WTC11 (cell line): ENCODE measurements around the gene RNF103. TPM values are rescaled to one million over a fixed set of nuclear protein-coding genes. Genes with fewer than 3 reads are reported as not detected.

Source experiments
- ATAC-seq: fragments of 200-7000 bp; cut with Tn5 transposase; 2 replicates; pipeline ENCODE4 v1.10.0; 2021; ENCODE audit warnings: mild to moderate bottlenecking, moderate library complexity
- CTCF ChIA-PET: fragments of 300-600 bp; sonication (Branson Sonifier 250); formaldehyde crosslinking; loops from one replicate; lab custom pipeline; 2021; ENCODE audit warnings: antibody characterized with exemption; lab: Charles Lee
- POLR2A ChIA-PET: fragments of 350-600 bp; sonication (Branson Sonifier 250); formaldehyde crosslinking; loops from one replicate; lab custom pipeline; 2021; ENCODE audit warnings: antibody characterized with exemption; lab: Charles Lee
- DNase-seq: peaks from one replicate; pipeline ENCODE4 v3.0.0; 2021; ENCODE audit warnings: low spot score
- H3K27ac Mint-ChIP-seq: 2 replicates; pipeline ENCODE4 v1.8.0; 2021; ENCODE audit warnings: mixed read lengths
- H3K27me3 Mint-ChIP-seq: 2 replicates; pipeline ENCODE4 v1.8.0; 2021; ENCODE audit warnings: low read depth, mild to moderate bottlenecking, moderate library complexity, mixed read lengths
- H3K36me3 Mint-ChIP-seq: 2 replicates; pipeline ENCODE4 v1.8.0; 2021; ENCODE audit warnings: mixed read lengths
- H3K4me1 Mint-ChIP-seq: 2 replicates; pipeline ENCODE4 v1.8.0; 2022; ENCODE audit warnings: mixed read lengths
- H3K4me3 Mint-ChIP-seq: 2 replicates; pipeline ENCODE4 v1.8.0; 2021; ENCODE audit warnings: mild to moderate bottlenecking, moderate library complexity, mixed read lengths
- H3K9me3 Mint-ChIP-seq: 2 replicates; pipeline ENCODE4 v1.8.0; 2021; ENCODE audit warnings: mixed read lengths
- CREM ChIP-seq: sonication (generic); formaldehyde crosslinking; IDR thresholded peaks from 2 replicates; pipeline ENCODE4 v1.8.1; 2022; ENCODE audit warnings: mild to moderate bottlenecking, missing genetic modification reagents, moderate library complexity
- FOXK1 ChIP-seq: sonication (generic); formaldehyde crosslinking; IDR thresholded peaks from 2 replicates; pipeline ENCODE4 v1.8.0; 2022; ENCODE audit warnings: mild to moderate bottlenecking, moderate library complexity, missing genetic modification reagents
- FOXP4 ChIP-seq: sonication (generic); formaldehyde crosslinking; IDR thresholded peaks from 2 replicates; pipeline ENCODE4 v1.8.0; 2022; ENCODE audit warnings: mild to moderate bottlenecking, missing genetic modification reagents
- GTF2I ChIP-seq: fragments of 250-450 bp; sonication (Bioruptor Pico); conservative IDR thresholded peaks from 2 replicates; pipeline ENCODE4 v1.4.0; 2021; ENCODE audit warnings: mild to moderate bottlenecking
- HMGA2 ChIP-seq: fragments of 250-450 bp; sonication (Bioruptor Pico); IDR thresholded peaks from 2 replicates; pipeline ENCODE4 v1.4.0; 2021; ENCODE audit warnings: mild to moderate bottlenecking, moderate library complexity
- NFATC4 ChIP-seq: fragments of 250-450 bp; sonication (Bioruptor Pico); IDR thresholded peaks from 2 replicates; pipeline ENCODE4 v1.9.0; 2021; ENCODE audit warnings: mild to moderate bottlenecking
- NR3C1 ChIP-seq: sonication (generic); formaldehyde crosslinking; conservative IDR thresholded peaks from 2 replicates; pipeline ENCODE4 v1.8.1; 2023; ENCODE audit warnings: low read depth, mild to moderate bottlenecking, missing genetic modification reagents
- RELA ChIP-seq: sonication (generic); formaldehyde crosslinking; IDR thresholded peaks from 2 replicates; pipeline ENCODE4 v1.8.1; 2022; ENCODE audit warnings: missing genetic modification reagents, mild to moderate bottlenecking, borderline replicate concordance
- RORB ChIP-seq: fragments of 250-450 bp; sonication (Bioruptor Pico); IDR thresholded peaks from 2 replicates; pipeline ENCODE4 v1.9.0; 2021; ENCODE audit warnings: mild to moderate bottlenecking
- SMAD4 ChIP-seq: sonication (generic); formaldehyde crosslinking; IDR thresholded peaks from 2 replicates; pipeline ENCODE4 v1.8.0; 2022; ENCODE audit warnings: mild to moderate bottlenecking, missing genetic modification reagents
- SP1 ChIP-seq: sonication (generic); formaldehyde crosslinking; conservative IDR thresholded peaks from 2 replicates; pipeline ENCODE4 v1.8.1; 2022; ENCODE audit warnings: missing genetic modification reagents
- ZNF138 ChIP-seq: sonication (generic); formaldehyde crosslinking; conservative IDR thresholded peaks from 2 replicates; pipeline ENCODE4 v1.8.1; 2022; ENCODE audit warnings: mild to moderate bottlenecking, moderate library complexity, missing genetic modification reagents
- total RNA-seq: library from RNA; stranded (reverse); gene quantifications from 3 replicates; pipeline ENCODE4 v1.2.3, GENCODE V29; 2021
- TF ChIP-seq, protein P1 (sequence below): sonication (generic); formaldehyde crosslinking; IDR thresholded peaks from 2 replicates; pipeline ENCODE4 v1.8.0; 2022; ENCODE audit warnings: missing genetic modification reagents
- TF ChIP-seq, protein P2 (sequence below): sonication (generic); formaldehyde crosslinking; IDR thresholded peaks from 2 replicates; pipeline ENCODE4 v1.8.0; 2022; ENCODE audit warnings: mild to moderate bottlenecking, missing genetic modification reagents
- TF ChIP-seq, protein P3 (sequence below): sonication (generic); formaldehyde crosslinking; conservative IDR thresholded peaks from 2 replicates; pipeline ENCODE4 v1.8.1; 2023; ENCODE audit warnings: mild to moderate bottlenecking, low read depth, missing genetic modification reagents, moderate library complexity

Gene RNF103
- total RNA-seq, 1 experiment from 2014 or later = 6.8 TPM

GRCh38 chr2:86621280-86621943, 2.3 kb downstream of the RNF103 start (continued):
- TF ChIP-seq, protein P1, sequence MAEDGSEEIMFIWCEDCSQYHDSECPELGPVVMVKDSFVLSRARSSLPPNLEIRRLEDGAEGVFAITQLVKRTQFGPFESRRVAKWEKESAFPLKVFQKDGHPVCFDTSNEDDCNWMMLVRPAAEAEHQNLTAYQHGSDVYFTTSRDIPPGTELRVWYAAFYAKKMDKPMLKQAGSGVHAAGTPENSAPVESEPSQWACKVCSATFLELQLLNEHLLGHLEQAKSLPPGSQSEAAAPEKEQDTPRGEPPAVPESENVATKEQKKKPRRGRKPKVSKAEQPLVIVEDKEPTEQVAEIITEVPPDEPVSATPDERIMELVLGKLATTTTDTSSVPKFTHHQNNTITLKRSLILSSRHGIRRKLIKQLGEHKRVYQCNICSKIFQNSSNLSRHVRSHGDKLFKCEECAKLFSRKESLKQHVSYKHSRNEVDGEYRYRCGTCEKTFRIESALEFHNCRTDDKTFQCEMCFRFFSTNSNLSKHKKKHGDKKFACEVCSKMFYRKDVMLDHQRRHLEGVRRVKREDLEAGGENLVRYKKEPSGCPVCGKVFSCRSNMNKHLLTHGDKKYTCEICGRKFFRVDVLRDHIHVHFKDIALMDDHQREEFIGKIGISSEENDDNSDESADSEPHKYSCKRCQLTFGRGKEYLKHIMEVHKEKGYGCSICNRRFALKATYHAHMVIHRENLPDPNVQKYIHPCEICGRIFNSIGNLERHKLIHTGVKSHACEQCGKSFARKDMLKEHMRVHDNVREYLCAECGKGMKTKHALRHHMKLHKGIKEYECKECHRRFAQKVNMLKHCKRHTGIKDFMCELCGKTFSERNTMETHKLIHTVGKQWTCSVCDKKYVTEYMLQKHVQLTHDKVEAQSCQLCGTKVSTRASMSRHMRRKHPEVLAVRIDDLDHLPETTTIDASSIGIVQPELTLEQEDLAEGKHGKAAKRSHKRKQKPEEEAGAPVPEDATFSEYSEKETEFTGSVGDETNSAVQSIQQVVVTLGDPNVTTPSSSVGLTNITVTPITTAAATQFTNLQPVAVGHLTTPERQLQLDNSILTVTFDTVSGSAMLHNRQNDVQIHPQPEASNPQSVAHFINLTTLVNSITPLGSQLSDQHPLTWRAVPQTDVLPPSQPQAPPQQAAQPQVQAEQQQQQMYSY = no peak
- no peak for TF ChIP-seq SP1 (CRISPR knock-in tag)
- TF ChIP-seq FOXP4 = no peak

GRCh38 chr2:86617738-86618137, 5.9 kb downstream of the RNF103 start:
- ChIA-PET POLR2A (no interaction called here), CTCF (no interaction called here)
- H3K27me3 Mint-ChIP-seq = peaks cover 8% of the 10 kb centered on the region; the same call in 1 of the 2 replicates
- no peak for DNase-seq
- peaks cover 15% of the 10 kb centered on the region for H3K4me1 Mint-ChIP-seq
- no peak overlapping the region for H3K27ac Mint-ChIP-seq
- ATAC-seq = no peak
- peaks cover 6% of the 10 kb centered on the region for H3K36me3 Mint-ChIP-seq
- no peaks in the 10 kb centered on the region for H3K9me3 Mint-ChIP-seq
- H3K4me3 Mint-ChIP-seq = no peak overlapping the region
- TF ChIP-seq SMAD4 (no peak), FOXK1 (no peak), RORB (CRISPR knock-in tag) (no peak), SP1 (CRISPR knock-in tag) (no peak), CREM (CRISPR knock-in tag) (no peak), RELA (CRISPR knock-in tag) (no peak), HMGA2 (CRISPR knock-in tag) (no peak), NR3C1 (CRISPR knock-in tag) (no peak), GTF2I (CRISPR knock-in tag) (no peak), ZNF138 (no peak), NFATC4 (CRISPR knock-in tag) (no peak)
- TF ChIP-seq, protein P1 = no peak
- TF ChIP-seq, protein P2, sequence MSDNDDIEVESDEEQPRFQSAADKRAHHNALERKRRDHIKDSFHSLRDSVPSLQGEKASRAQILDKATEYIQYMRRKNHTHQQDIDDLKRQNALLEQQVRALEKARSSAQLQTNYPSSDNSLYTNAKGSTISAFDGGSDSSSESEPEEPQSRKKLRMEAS (CRISPR knock-in tag) = no peak
- TF ChIP-seq, protein P3, sequence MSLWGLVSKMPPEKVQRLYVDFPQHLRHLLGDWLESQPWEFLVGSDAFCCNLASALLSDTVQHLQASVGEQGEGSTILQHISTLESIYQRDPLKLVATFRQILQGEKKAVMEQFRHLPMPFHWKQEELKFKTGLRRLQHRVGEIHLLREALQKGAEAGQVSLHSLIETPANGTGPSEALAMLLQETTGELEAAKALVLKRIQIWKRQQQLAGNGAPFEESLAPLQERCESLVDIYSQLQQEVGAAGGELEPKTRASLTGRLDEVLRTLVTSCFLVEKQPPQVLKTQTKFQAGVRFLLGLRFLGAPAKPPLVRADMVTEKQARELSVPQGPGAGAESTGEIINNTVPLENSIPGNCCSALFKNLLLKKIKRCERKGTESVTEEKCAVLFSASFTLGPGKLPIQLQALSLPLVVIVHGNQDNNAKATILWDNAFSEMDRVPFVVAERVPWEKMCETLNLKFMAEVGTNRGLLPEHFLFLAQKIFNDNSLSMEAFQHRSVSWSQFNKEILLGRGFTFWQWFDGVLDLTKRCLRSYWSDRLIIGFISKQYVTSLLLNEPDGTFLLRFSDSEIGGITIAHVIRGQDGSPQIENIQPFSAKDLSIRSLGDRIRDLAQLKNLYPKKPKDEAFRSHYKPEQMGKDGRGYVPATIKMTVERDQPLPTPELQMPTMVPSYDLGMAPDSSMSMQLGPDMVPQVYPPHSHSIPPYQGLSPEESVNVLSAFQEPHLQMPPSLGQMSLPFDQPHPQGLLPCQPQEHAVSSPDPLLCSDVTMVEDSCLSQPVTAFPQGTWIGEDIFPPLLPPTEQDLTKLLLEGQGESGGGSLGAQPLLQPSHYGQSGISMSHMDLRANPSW = no peak
